Upper lobe of left lung (tissue), 6 donors: ENCODE results near the gene MCRIP1. TPM values are rescaled to one million over a fixed set of nuclear protein-coding genes. Genes with fewer than 3 reads are reported as not detected.
"Not testable (repeated sequence)": the region's sequence is repeated elsewhere in the genome, so short reads cannot be mapped to it uniquely, and the experiment has no call there.

Source experiments
- ATAC-seq, 2 donors: fragments of 200-7000 bp; cut with Tn5 transposase; one replicate each; pipeline ENCODE4 v1.9.1; 2022; ENCODE audit warnings: mild to moderate bottlenecking in 2 of 2, moderate library complexity in 2 of 2; ENCODE audit not compliant: low FRiP score in 2 of 2
- DNase-seq, 2 donors: peaks; one replicate each; pipeline ENCODE4 v3.0.0-alpha.2; 2019 to 2020
- H3K27ac ChIP-seq, 4 donors: fragments of 200-600 bp; sonication (generic); one replicate each; pipeline ENCODE4 v1.5.1; 2016 to 2019
- H3K27me3 ChIP-seq, 4 donors: fragments of 200-600 bp; sonication (generic); one replicate each; pipeline ENCODE4 v1.5.1; 2017 to 2019
- H3K36me3 ChIP-seq, 4 donors: fragments of 200-600 bp; sonication (generic); one replicate each; pipeline ENCODE4 v1.5.1; 2016 to 2019
- H3K4me1 ChIP-seq, 4 donors: fragments of 200-600 bp; sonication (generic); one replicate each; pipeline ENCODE4 v1.5.1; 2018 to 2019
- H3K4me3 ChIP-seq, 4 donors: fragments of 200-600 bp; sonication (generic); one replicate each; pipeline ENCODE4 v1.5.1; 2017 to 2019; ENCODE audit warnings: mild to moderate bottlenecking in 2 of 4, moderate library complexity in 1 of 4
- H3K9me3 ChIP-seq, 4 donors: fragments of 200-600 bp; sonication (generic); one replicate each; pipeline ENCODE4 v1.5.1; 2018 to 2019
- CTCF ChIP-seq, 6 experiments: fragments of 450-650 bp in 4 of 6; fragments of 200-600 bp in 2 of 6; sonication (generic) in 2 of 6; IDR thresholded peaks; one replicate each; pipeline ENCODE4 v1.5.1; 2016 to 2019; ENCODE audit warnings: antibody characterized with exemption in 6 of 6
- EP300 ChIP-seq, 4 donors: sonication (generic); formaldehyde crosslinking; IDR thresholded peaks; one replicate each; pipeline ENCODE4 v1.5.1; 2017; ENCODE audit warnings: antibody characterized with exemption in 4 of 4, control low read depth in 2 of 4
- POLR2A ChIP-seq, 4 donors: fragments of 450-650 bp; IDR thresholded peaks; one replicate each; pipeline ENCODE4 v1.5.1; 2016 to 2017; ENCODE audit warnings: antibody characterized with exemption in 4 of 4, mild to moderate bottlenecking in 2 of 4
- POLR2AphosphoS5 ChIP-seq, 2 donors: sonication (generic); formaldehyde crosslinking; IDR thresholded peaks; one replicate each; pipeline ENCODE4 v1.5.1; 2017; ENCODE audit warnings: antibody characterized with exemption in 2 of 2
- WGBS, 2 donors: methylation state at CpG; one replicate each; pipeline ENCODE4 v1.1.5; 2017 to 2018; 5-methylcytosine and 5-hydroxymethylcytosine counted together
- total RNA-seq, 6 donors: library from RNA; depleted of rRNA in 4 of 6; stranded (reverse); fragments of >200 nt in 4 of 6; gene quantifications; one replicate each; pipeline versions ENCODE4 v1.1.0 to v1.2.1, GENCODE V29; 2016 to 2021
- donor health status: DM: no; HTN: no; CAD: no; lungs with moderate emphysema.
- donor health status: DM: no; HTN: yes; CAD: no; lungs with severe emphysema.

The MCRIP1 gene
- total RNA-seq, 6 donors from 2014 or later = 30.1 to 106 (median 70.1) TPM

- Histone ChIP-seq H3K27me3 (no peaks in the 10 kb centered on the region), H3K36me3 (peaks cover 23 to 51% (median 43%) of the 10 kb centered on the region in 4 donors), H3K4me3 (no peak overlapping the region), H3K27ac (no peak overlapping the region), H3K9me3 (no peaks in the 10 kb centered on the region), H3K4me1 (peaks cover 0 to 10% (median 1%) of the 10 kb centered on the region in 4 donors)
- no peak for DNase-seq
- WGBS, 2 donors = 85 to 91% methylated on average over 8 to 15 of the region's 15 CpGs
- ATAC-seq = no peak
- TF ChIP-seq EP300 (IDR thresholded peaks at IDR 0.05) (no peak), POLR2AphosphoS5 (IDR thresholded peaks at IDR 0.05) (no peak), POLR2A (IDR thresholded peaks at IDR 0.05) (no peak), CTCF (IDR thresholded peaks at IDR 0.05) (no peak)
Observed at GRCh38 chr17:81841866-81842265, 8.8 kb upstream of the MCRIP1 start.

GRCh38 chr17:81840826-81841778, 8.0 kb upstream of the MCRIP1 start:
- Histone ChIP-seq H3K9me3 (no peaks in the 10 kb centered on the region), H3K27me3 (no peaks in the 10 kb centered on the region), H3K36me3 (peaks cover 16 to 44% (median 35%) of the 10 kb centered on the region in 4 donors), H3K27ac (no peak overlapping the region), H3K4me3 (no peak overlapping the region), H3K4me1 (peaks cover 0 to 10% (median 1%) of the 10 kb centered on the region in 4 donors)
- DNase-seq = peak; percentile 53 to 80
- WGBS, 2 donors = 67 to 73% methylated on average over 7 to 32 of the region's 40 CpGs
- no peak for TF ChIP-seq EP300 (IDR thresholded peaks at IDR 0.05)
- TF ChIP-seq CTCF (IDR thresholded peaks at IDR 0.05) = no peak
- no peak for TF ChIP-seq POLR2AphosphoS5 (IDR thresholded peaks at IDR 0.05)
- TF ChIP-seq POLR2A (IDR thresholded peaks at IDR 0.05) = no peak
- ATAC-seq = peak in 1 of 2 donors; percentile 61

- H3K4me1 ChIP-seq, H3K4me3 ChIP-seq, ATAC-seq, H3K27ac ChIP-seq, H3K27me3 ChIP-seq, DNase-seq, H3K9me3 ChIP-seq: not testable (repeated sequence)
- WGBS, 2 donors = 96% methylated on average over 5 of the region's 5 CpGs
- peaks cover 6 to 33% (median 25%) of the 10 kb centered on the region in 4 donors for H3K36me3 ChIP-seq
Observed at GRCh38 chr17:81840059-81840458, 7.0 kb upstream of the MCRIP1 start.

GRCh38 chr17:81839301-81839700, 6.2 kb upstream of the MCRIP1 start:
- no peak for TF ChIP-seq EP300 (IDR thresholded peaks at IDR 0.05)
- TF ChIP-seq CTCF (IDR thresholded peaks at IDR 0.05) = no peak
- TF ChIP-seq POLR2AphosphoS5 (IDR thresholded peaks at IDR 0.05) = no peak
- no peak for TF ChIP-seq POLR2A (IDR thresholded peaks at IDR 0.05)
- Histone ChIP-seq H3K36me3 (peaks cover 0 to 26% (median 17%) of the 10 kb centered on the region in 4 donors), H3K27me3 (no peaks in the 10 kb centered on the region), H3K4me1 (peaks cover 0 to 12% (median 2%) of the 10 kb centered on the region in 4 donors), H3K9me3 (no peaks in the 10 kb centered on the region), H3K4me3 (no peak overlapping the region), H3K27ac (no peak overlapping the region)
- ATAC-seq = no peak
- 80 to 85% methylated on average over 13 to 15 of the region's 15 CpGs for WGBS, 2 donors
- no peak for DNase-seq

GRCh38 chr17:81838753-81839255, 5.7 kb upstream of the MCRIP1 start:
- Histone ChIP-seq H3K4me3 (no peak overlapping the region), H3K27me3 (no peaks in the 10 kb centered on the region), H3K27ac (no peak overlapping the region), H3K36me3 (peaks cover 0 to 21% (median 12%) of the 10 kb centered on the region in 4 donors), H3K9me3 (no peaks in the 10 kb centered on the region), H3K4me1 (peaks cover 4 to 17% (median 6%) of the 10 kb centered on the region in 4 donors)
- ATAC-seq (no peak), DNase-seq (no peak)
- TF ChIP-seq EP300 (IDR thresholded peaks at IDR 0.05) (no peak), POLR2A (IDR thresholded peaks at IDR 0.05) (no peak), CTCF (IDR thresholded peaks at IDR 0.05) (no peak), POLR2AphosphoS5 (IDR thresholded peaks at IDR 0.05) (no peak)
- WGBS, 2 donors = 39 to 47% methylated on average over 13 to 15 of the region's 17 CpGs
